Right atrium auricular region (tissue), 2 donors: ENCODE measurements around the gene FGD5. TPM values are rescaled to one million over a fixed set of nuclear protein-coding genes. Genes with fewer than 3 reads are reported as not detected.

Source experiments
- DNase-seq: peaks from one replicate; pipeline ENCODE4 v3.0.0-alpha.2; 2019; ENCODE audit warnings: low spot score
- H3K27ac ChIP-seq, 2 donors: fragments of 200-600 bp; sonication (generic); 1 replicate in 1 of 2; 2 replicates in 1 of 2; pipeline ENCODE4 v1.5.1; 2016 to 2019
- H3K27me3 ChIP-seq, 2 donors: fragments of 200-600 bp; sonication (generic); one replicate each; pipeline versions ENCODE4 v1.5.1 to v1.6.0; 2017 to 2019
- H3K36me3 ChIP-seq: fragments of 200-600 bp; sonication (generic); one replicate; pipeline ENCODE4 v1.5.1; 2016
- H3K4me1 ChIP-seq, 2 donors: fragments of 200-600 bp; sonication (generic); one replicate each; pipeline versions ENCODE4 v1.5.1 to v1.6.0; 2017 to 2019
- H3K4me3 ChIP-seq, 2 donors: fragments of 200-600 bp; sonication (generic); 1 replicate in 1 of 2; 2 replicates in 1 of 2; pipeline ENCODE4 v1.5.1; 2017 to 2019; ENCODE audit warnings: mild to moderate bottlenecking in 1 of 2, moderate library complexity in 1 of 2
- H3K9me3 ChIP-seq, 2 donors: fragments of 200-600 bp; sonication (generic); one replicate each; pipeline ENCODE4 v1.5.1; 2019
- total RNA-seq, 2 donors: library from RNA; depleted of rRNA; stranded (reverse); fragments of >200 nt; gene quantifications; one replicate each; pipeline ENCODE4 v1.1.0, GENCODE V29; 2016
- TF ChIP-seq, protein P1 (sequence below), 2 donors: fragments of 200-600 bp; sonication (generic); IDR thresholded peaks; one replicate each; pipeline ENCODE4 v1.5.1; 2019; ENCODE audit warnings: antibody characterized with exemption in 2 of 2

FGD5 gene
- total RNA-seq, 2 donors from 2014 or later = 9.6 to 18.8 TPM

GRCh38 chr3:14879211-14879874 lies 60.6 kb downstream of the FGD5 start:
- no peaks in the 10 kb centered on the region for H3K9me3 ChIP-seq
- H3K27me3 ChIP-seq = no peaks in the 10 kb centered on the region
- H3K4me1 ChIP-seq = peaks cover 0 to 40% of the 10 kb centered on the region in 2 donors
- H3K27ac ChIP-seq = no peak overlapping the region
- DNase-seq = no peak
- H3K4me3 ChIP-seq = no peak overlapping the region
- TF ChIP-seq, protein P1, sequence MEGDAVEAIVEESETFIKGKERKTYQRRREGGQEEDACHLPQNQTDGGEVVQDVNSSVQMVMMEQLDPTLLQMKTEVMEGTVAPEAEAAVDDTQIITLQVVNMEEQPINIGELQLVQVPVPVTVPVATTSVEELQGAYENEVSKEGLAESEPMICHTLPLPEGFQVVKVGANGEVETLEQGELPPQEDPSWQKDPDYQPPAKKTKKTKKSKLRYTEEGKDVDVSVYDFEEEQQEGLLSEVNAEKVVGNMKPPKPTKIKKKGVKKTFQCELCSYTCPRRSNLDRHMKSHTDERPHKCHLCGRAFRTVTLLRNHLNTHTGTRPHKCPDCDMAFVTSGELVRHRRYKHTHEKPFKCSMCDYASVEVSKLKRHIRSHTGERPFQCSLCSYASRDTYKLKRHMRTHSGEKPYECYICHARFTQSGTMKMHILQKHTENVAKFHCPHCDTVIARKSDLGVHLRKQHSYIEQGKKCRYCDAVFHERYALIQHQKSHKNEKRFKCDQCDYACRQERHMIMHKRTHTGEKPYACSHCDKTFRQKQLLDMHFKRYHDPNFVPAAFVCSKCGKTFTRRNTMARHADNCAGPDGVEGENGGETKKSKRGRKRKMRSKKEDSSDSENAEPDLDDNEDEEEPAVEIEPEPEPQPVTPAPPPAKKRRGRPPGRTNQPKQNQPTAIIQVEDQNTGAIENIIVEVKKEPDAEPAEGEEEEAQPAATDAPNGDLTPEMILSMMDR (IDR thresholded peaks at IDR 0.05) = no peak
- no peaks in the 10 kb centered on the region for H3K36me3 ChIP-seq

GRCh38 chr3:14880447-14881106 lies 61.8 kb downstream of the FGD5 start:
- peaks cover 0 to 35% of the 10 kb centered on the region in 2 donors for H3K4me1 ChIP-seq
- H3K9me3 ChIP-seq = no peaks in the 10 kb centered on the region
- no peaks in the 10 kb centered on the region for H3K27me3 ChIP-seq
- no peak for DNase-seq
- H3K36me3 ChIP-seq = no peaks in the 10 kb centered on the region
- H3K27ac ChIP-seq = no peak overlapping the region
- TF ChIP-seq, protein P1 (IDR thresholded peaks at IDR 0.05) = no peak
- H3K4me3 ChIP-seq = no peak overlapping the region

DNA sequence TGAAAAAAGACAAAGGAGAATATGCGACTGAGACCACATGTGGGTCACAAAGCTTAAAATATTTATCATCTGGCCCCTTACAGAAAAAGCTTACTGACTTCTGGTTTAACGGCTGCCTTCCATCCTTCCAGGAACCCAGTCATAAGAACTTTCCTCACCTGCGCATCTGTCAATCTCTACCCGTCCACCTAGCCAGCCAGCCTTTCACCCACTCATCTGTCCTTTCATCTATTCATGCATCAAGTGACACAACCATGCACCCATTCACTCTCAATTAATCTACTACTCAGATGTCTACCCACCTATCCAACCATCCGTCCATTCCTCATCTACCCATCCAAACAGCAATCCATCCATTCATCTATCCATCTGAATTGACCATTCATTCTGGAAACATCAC lies 64.5 kb downstream of the FGD5 start:
- TF ChIP-seq, protein P1 (IDR thresholded peaks at IDR 0.05) = no peak
- DNase-seq = no peak
- H3K9me3 ChIP-seq = no peaks in the 10 kb centered on the region
- no peaks in the 10 kb centered on the region for H3K27me3 ChIP-seq
- no peak overlapping the region for H3K27ac ChIP-seq
- no peaks in the 10 kb centered on the region for H3K36me3 ChIP-seq
- H3K4me3 ChIP-seq = no peak overlapping the region
- H3K4me1 ChIP-seq = peaks cover 0 to 14% of the 10 kb centered on the region in 2 donors

DNA sequence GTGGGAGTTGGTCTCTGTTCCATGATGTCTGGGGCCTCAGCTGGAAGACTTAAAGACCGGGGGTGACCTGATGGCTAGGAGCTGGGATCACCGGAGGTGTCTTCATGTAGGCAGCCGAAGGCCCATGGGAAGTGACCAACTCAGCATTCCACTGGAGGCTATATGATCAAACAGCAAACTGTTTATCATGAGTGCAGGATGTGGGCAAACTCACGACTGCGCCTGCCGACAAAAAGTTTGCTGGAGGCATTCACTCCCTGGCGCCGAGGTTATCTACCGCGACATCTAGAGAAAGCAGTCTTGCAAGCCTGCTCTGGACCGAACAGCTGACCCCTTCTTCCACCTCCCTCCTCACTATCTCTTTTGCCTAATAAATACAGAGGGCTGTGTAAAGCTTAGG lies 65.9 kb downstream of the FGD5 start:
- Histone ChIP-seq H3K36me3 (no peaks in the 10 kb centered on the region), H3K27me3 (no peaks in the 10 kb centered on the region), H3K4me3 (no peak overlapping the region), H3K27ac (no peak overlapping the region), H3K4me1 (peaks cover 0 to 2% of the 10 kb centered on the region in 2 donors), H3K9me3 (no peaks in the 10 kb centered on the region)
- TF ChIP-seq, protein P1 (IDR thresholded peaks at IDR 0.05) = no peak
- DNase-seq = no peak

DNA sequence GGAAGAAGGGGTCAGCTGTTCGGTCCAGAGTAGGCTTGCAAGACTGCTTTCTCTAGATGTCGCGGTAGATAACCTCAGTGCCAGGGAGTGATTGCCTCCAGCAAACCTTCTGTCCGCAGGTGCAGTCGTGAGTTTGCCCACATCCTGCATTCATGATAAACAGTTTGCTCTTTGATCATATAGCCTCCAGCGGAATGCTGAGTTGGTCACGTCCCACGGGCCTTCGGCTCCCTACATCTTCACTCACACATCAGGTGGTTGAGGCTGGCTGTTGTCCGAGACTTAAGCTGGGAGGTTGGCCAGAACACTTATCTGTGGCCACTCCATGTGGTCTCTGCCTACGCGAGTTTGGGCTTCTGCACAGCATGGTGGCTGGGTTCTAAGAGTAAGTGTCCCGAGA lies 66.5 kb downstream of the FGD5 start:
- Histone ChIP-seq H3K27me3 (no peaks in the 10 kb centered on the region), H3K27ac (no peak overlapping the region), H3K36me3 (no peaks in the 10 kb centered on the region), H3K4me3 (no peak overlapping the region), H3K4me1 (peaks cover 0 to 3% of the 10 kb centered on the region in 2 donors), H3K9me3 (no peaks in the 10 kb centered on the region)
- DNase-seq = no peak
- TF ChIP-seq, protein P1 (IDR thresholded peaks at IDR 0.05) = no peak
